Activated T-helper 2 cell treated with anti-CD3 and anti-CD28 coated beads, Interferon-gamma antibody, Interleukin-2, Interleukin-4, amounts not matched to agents 10 μg/mL and 5 μg/mL and 100 μg/mL, durations not matched to agents 14 hours and 24 hours and 36 hours (primary cell): ENCODE data around the gene PACS2. TPM values are rescaled to one million over a fixed set of nuclear protein-coding genes. Genes with fewer than 3 reads are reported as not detected.

Experiments used
- DNase-seq: peaks from one replicate; pipeline ENCODE4 v3.0.0; 2021; ENCODE audit warnings: low spot score
- H3K27ac Mint-ChIP-seq: one replicate; pipeline ENCODE4 v1.8.0; 2021; ENCODE audit warnings: mixed read lengths
- H3K27me3 Mint-ChIP-seq: one replicate; pipeline ENCODE4 v1.8.0; 2021; ENCODE audit warnings: low read depth, mixed read lengths
- H3K36me3 Mint-ChIP-seq: one replicate; pipeline ENCODE4 v1.8.0; 2021; ENCODE audit warnings: low read depth, mixed read lengths
- H3K4me1 Mint-ChIP-seq: one replicate; pipeline ENCODE4 v1.8.0; 2021; ENCODE audit warnings: low read depth, mixed read lengths
- H3K4me3 Mint-ChIP-seq: one replicate; pipeline ENCODE4 v1.8.0; 2021; ENCODE audit warnings: low read depth, mild to moderate bottlenecking, moderate library complexity, mixed read lengths
- H3K9me3 Mint-ChIP-seq: one replicate; pipeline ENCODE4 v1.8.0; 2021; ENCODE audit warnings: mixed read lengths
- intact Hi-C: fragments of 100-400 bp; cut with micrococcal nuclease; formaldehyde crosslinking; loops from one replicate; pipeline ENCODE4 v1.15.1; 2023
- total RNA-seq: library from RNA; stranded (reverse); gene quantifications from 2 replicates; pipeline ENCODE4 v1.2.3, GENCODE V29; 2022

Gene PACS2
- total RNA-seq, 1 donor from 2014 or later = 35.2 TPM

DNA sequence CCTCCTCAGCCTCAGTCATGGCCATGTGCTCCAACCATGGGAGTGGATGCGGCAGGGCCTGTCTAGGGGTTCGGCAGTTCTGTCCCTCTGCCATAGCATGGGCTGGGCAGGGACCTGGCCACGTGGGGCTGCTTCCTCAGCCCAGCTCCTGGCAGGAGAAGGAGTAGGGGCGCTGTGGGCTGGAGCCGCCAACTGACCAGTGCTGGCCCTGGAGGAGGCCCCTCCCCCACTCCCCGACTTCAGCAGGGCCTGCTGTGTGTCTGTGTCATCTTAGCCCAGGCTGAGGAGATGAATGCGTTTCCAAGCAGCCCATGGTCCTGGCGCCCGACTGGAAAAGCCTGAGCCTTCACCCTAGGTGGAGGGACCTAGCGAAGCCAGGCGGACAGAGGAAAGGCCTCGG is 2.7 kb upstream of the PACS2 start:
- intact Hi-C loops = no loop called here
- H3K4me1 Mint-ChIP-seq = peaks cover 20% of the 10 kb centered on the region

DNA sequence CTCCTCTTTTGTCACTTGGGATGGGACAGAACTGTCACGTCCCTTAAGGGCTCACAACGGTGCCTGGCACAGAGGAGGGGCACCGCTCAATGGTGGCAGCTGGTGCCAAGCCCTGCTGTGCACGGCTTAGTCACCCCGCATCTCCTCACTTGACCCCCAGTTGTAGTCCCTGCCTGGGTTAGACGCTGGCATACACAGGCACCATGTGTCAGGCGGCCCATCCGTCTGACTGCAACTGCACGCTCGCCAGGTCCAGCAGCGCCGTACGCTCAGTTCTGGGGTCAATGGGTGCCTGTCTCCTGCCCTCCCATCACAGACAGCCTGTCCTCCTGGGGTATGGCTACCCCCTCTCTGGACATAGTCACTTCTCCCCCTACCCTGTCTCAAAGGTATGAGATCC is 1.6 kb upstream of the PACS2 start:
- Mint-ChIP-seq H3K9me3 (no peaks in the 10 kb centered on the region), H3K27ac (no peak overlapping the region), H3K4me3 (peak overlapping the region; percentile 83), H3K4me1 (peaks cover 18% of the 10 kb centered on the region), H3K36me3 (peaks cover 2% of the 10 kb centered on the region), H3K27me3 (no peaks in the 10 kb centered on the region)
- intact Hi-C loops = no loop called here
- no peak for DNase-seq

More for the DNA sequence above, 2.7 kb upstream of the PACS2 start:
- H3K36me3 Mint-ChIP-seq = peaks cover 2% of the 10 kb centered on the region
- no peaks in the 10 kb centered on the region for H3K9me3 Mint-ChIP-seq
- H3K27me3 Mint-ChIP-seq = no peaks in the 10 kb centered on the region
- no peak for DNase-seq
- H3K4me3 Mint-ChIP-seq = no peak overlapping the region
- no peak overlapping the region for H3K27ac Mint-ChIP-seq

- Mint-ChIP-seq H3K4me1 (peaks cover 18% of the 10 kb centered on the region), H3K27ac (peak overlapping the region; percentile 80), H3K9me3 (no peaks in the 10 kb centered on the region), H3K36me3 (peaks cover 2% of the 10 kb centered on the region), H3K4me3 (peak overlapping the region; percentile 83), H3K27me3 (no peaks in the 10 kb centered on the region)
- intact Hi-C loops = loop anchor here (1.0 to 2.0 kb wide), 2 partner anchors 12 to 293 kb away; partner anchors contain the start of genes BRF1 and CDCA4
- DNase-seq = peak; percentile 33
Observed at GRCh38 chr14:105313381-105314286, 914 bp upstream of the PACS2 start.

DNA sequence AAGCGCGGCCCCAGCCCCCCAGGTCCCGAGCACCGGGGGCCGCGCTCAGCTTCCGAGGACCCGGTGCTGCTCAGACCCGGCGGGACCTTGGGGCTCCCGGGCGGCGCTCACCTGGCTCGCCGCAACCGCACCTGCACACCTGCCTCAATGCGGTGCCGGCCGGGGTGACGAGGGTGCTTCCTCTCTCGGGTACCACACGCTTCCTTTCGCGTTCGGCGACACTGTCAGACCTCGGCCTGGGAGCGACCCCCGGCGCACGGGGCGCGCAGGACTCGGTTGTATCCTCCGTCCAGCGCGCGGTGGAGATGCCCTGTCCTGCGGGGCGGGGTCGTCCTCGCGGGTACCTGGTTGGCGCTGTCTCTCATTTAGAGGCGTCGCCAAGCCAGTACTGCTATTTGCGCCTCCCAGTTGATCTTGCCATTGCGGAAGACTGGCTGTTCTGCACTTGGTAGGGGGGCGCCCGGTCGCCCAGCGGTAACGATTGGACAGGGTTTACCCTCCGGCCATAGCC is 718 bp downstream of the PACS2 start:
- DNase-seq = peak; percentile 35
- H3K27ac Mint-ChIP-seq = peak overlapping the region; percentile 63
- no peaks in the 10 kb centered on the region for H3K27me3 Mint-ChIP-seq
- no peaks in the 10 kb centered on the region for H3K9me3 Mint-ChIP-seq
- H3K4me1 Mint-ChIP-seq = peaks cover 20% of the 10 kb centered on the region
- peaks cover 2% of the 10 kb centered on the region for H3K36me3 Mint-ChIP-seq
- intact Hi-C loops = loop anchor here (2.0 to 5.0 kb wide), 2 partner anchors 177 to 294 kb away; partner anchors contain the start of genes CDCA4 and TEDC1
- peak overlapping the region; percentile 88 for H3K4me3 Mint-ChIP-seq

DNA sequence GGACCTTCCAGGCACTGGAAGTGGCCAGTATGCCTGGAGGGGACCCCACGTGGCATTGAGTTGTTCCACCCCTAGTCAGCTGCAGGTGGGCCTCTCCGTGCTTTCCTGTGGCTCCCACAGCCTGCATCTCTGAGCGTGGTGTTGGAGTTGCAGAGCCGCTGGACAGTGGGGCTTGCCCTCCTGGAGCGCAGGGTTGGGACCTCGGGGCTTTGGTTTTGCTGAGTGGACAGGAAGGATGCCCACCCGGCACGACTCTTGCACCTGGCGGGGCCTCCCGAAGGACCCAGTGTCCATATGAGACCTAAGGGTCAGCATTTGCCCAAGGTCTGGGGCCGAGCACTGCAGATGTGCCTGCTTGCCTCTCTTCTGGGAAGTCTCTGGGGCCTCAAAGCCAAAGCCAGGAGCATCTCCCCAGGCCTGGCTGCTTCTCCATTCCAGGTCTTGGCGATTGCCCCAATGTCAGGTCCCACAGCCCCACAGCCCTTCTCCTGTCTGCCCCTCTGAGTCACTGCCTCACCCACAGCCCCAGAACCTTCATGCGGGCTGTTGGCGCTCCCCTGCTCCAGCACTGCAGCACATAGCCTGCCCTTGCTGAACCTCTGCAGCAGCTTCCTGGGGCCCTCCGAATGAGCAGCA is 1.5 kb downstream of the PACS2 start:
- Mint-ChIP-seq H3K36me3 (peaks cover 2% of the 10 kb centered on the region), H3K27ac (no peak overlapping the region)
- intact Hi-C loops = loop anchor here (2.0 to 5.0 kb wide), 2 partner anchors 176 to 295 kb away; partner anchors contain the start of genes CDCA4 and TEDC1

DNA sequence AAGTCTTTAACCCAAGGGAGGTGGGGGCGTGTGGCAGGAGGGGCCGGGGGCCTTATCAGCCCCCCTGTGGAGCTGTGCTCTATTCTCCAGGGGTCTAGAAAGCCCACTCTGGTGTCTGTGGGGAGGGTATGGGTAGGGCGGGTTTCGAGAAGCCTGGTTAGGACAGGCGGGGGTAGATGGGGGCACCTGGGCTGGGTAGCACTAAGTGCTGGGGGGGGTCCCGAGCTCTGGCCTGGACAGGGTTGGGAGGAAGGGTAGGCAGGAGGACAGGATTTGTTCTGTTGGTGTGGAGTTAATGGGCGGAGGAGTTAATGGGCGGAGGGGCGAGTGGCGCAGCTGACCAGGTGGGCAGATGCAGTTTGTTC is 2.0 kb downstream of the PACS2 start:
- intact Hi-C loops = loop anchor here (5.0 kb wide), 1 partner anchor 176 kb away; the partner anchor contains the start of gene TEDC1
- Mint-ChIP-seq H3K27me3 (no peaks in the 10 kb centered on the region), H3K27ac (no peak overlapping the region), H3K36me3 (peaks cover 2% of the 10 kb centered on the region), H3K4me1 (peaks cover 20% of the 10 kb centered on the region), H3K4me3 (peak overlapping the region; percentile 88), H3K9me3 (no peaks in the 10 kb centered on the region)
- DNase-seq = no peak

More for the DNA sequence above, 1.5 kb downstream of the PACS2 start:
- Mint-ChIP-seq H3K9me3 (no peaks in the 10 kb centered on the region), H3K27me3 (no peaks in the 10 kb centered on the region), H3K4me1 (peaks cover 20% of the 10 kb centered on the region), H3K4me3 (peak overlapping the region; percentile 88)
- no peak for DNase-seq

- H3K36me3 Mint-ChIP-seq = peaks cover 2% of the 10 kb centered on the region
- intact Hi-C loops = loop anchor here (5.0 kb wide), 1 partner anchor 175 kb away; the partner anchor contains the start of gene TEDC1
- peak overlapping the region; percentile 39 for H3K4me3 Mint-ChIP-seq
- H3K4me1 Mint-ChIP-seq = peaks cover 20% of the 10 kb centered on the region
- DNase-seq = no peak
- no peaks in the 10 kb centered on the region for H3K27me3 Mint-ChIP-seq
- H3K9me3 Mint-ChIP-seq = no peaks in the 10 kb centered on the region
- H3K27ac Mint-ChIP-seq = no peak overlapping the region
Observed at GRCh38 chr14:105316968-105317510, 2.5 kb downstream of the PACS2 start.

- intact Hi-C loops = loop anchor here (5.0 kb wide), 1 partner anchor 175 kb away; the partner anchor contains the start of gene TEDC1
- H3K9me3 Mint-ChIP-seq = no peaks in the 10 kb centered on the region
- no peak for DNase-seq
- no peak overlapping the region for H3K27ac Mint-ChIP-seq
- H3K36me3 Mint-ChIP-seq = peaks cover 4% of the 10 kb centered on the region
- H3K4me3 Mint-ChIP-seq = no peak overlapping the region
- H3K27me3 Mint-ChIP-seq = no peaks in the 10 kb centered on the region
- peaks cover 21% of the 10 kb centered on the region for H3K4me1 Mint-ChIP-seq
Observed at GRCh38 chr14:105317546-105317945, 3.0 kb downstream of the PACS2 start.

- Mint-ChIP-seq H3K27me3 (no peaks in the 10 kb centered on the region), H3K4me1 (peaks cover 8% of the 10 kb centered on the region), H3K27ac (no peak overlapping the region), H3K9me3 (no peaks in the 10 kb centered on the region), H3K4me3 (no peak overlapping the region), H3K36me3 (peaks cover 5% of the 10 kb centered on the region)
- no peak for DNase-seq
- intact Hi-C loops = no loop called here
Observed at GRCh38 chr14:105322791-105323556, 8.4 kb downstream of the PACS2 start.

DNA sequence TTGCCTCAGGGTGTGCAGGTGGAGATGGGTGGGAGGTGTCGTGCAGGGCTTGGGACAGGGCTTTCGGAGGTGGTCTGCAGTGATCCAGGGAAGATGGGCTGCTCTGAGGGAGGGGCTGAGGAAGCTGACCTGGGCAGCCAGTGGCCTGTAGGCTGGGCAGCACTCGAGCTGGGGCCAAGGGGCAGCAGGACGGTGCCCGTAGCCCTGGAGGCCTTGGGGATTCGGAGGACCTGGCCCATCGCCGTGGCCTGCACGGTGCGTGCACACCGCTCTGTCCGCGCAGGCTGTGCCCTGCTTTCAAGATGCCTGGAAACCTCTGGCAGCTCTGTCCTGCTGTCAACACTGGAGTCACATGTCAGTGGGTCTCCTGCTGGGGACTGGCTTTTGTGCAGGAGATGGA is 9.1 kb downstream of the PACS2 start:
- intact Hi-C loops = no loop called here
- Mint-ChIP-seq H3K36me3 (peaks cover 5% of the 10 kb centered on the region), H3K27ac (no peak overlapping the region), H3K4me3 (no peak overlapping the region), H3K27me3 (no peaks in the 10 kb centered on the region), H3K4me1 (peaks cover 8% of the 10 kb centered on the region), H3K9me3 (no peaks in the 10 kb centered on the region)
- no peak for DNase-seq

- Mint-ChIP-seq H3K9me3 (no peaks in the 10 kb centered on the region), H3K4me3 (no peak overlapping the region), H3K27ac (no peak overlapping the region), H3K27me3 (no peaks in the 10 kb centered on the region), H3K36me3 (peaks cover 5% of the 10 kb centered on the region), H3K4me1 (peaks cover 8% of the 10 kb centered on the region)
- intact Hi-C loops = no loop called here
- no peak for DNase-seq
Observed at GRCh38 chr14:105324080-105324778, 9.7 kb downstream of the PACS2 start.
